ENCODE data around the gene G6PD. TPM values are rescaled to one million over a fixed set of nuclear protein-coding genes. Genes with fewer than 3 reads are reported as not detected.

The G6PD gene
- total RNA-seq, 1 experiment from 2014 or later, result 615 TPM

GRCh38 chrX:154534526-154535322 lies 11.9 kb downstream of the G6PD start:
- DNase-seq (ENCODE audit: low read depth, low spot score), result no peak
- Histone ChIP-seq H3K9me3 (ENCODE audit: control insufficient read depth, insufficient read depth, low read depth, low read length) (no peaks in the 10 kb centered on the region), H3K4me1 (ENCODE audit: control insufficient read depth, insufficient read depth, low read length) (peaks cover 14% of the 10 kb centered on the region), H3K4me3 (ENCODE audit: low read depth in 2 of 2, low read length in 2 of 2) (no peak overlapping the region), H3K27ac (ENCODE audit: low read length) (peak overlapping the region; percentile 67), H3K27me3 (ENCODE audit: control insufficient read depth, insufficient read depth, low read length) (no peaks in the 10 kb centered on the region), H3K36me3 (ENCODE audit: control insufficient read depth, insufficient read depth, low read length) (peaks cover 10% of the 10 kb centered on the region)
- TF ChIP-seq CTCF (IDR thresholded peaks at IDR 0.05) (no peak), POLR2AphosphoS5 (IDR thresholded peaks at IDR 0.05; ENCODE audit: low read depth, low read length) (peak; percentile 35; the same call in 1 of the 2 replicates), REST (IDR thresholded peaks at IDR 0.05; ENCODE audit: insufficient read depth in 1 of 2, low read depth in 2 of 2, low read length in 1 of 2) (peak in 1 of 2 experiments; percentile 59; a peak in 2 of 4 replicates), SIN3A (IDR thresholded peaks at IDR 0.05; ENCODE audit: borderline replicate concordance, insufficient read depth, low read depth, low read length) (no peak), TCF7L2 (IDR thresholded peaks at IDR 0.05; ENCODE audit: low read depth, low read length) (no peak)
- BruUV-seq (replicated peaks), result no TSS peak
- in situ Hi-C loops (cut with HindIII; ENCODE audit: low pct_unique_long_range_greater_than_20kb, low sequenced_read_pairs), result no loop called here
- ChIA-PET CTCF (interaction anchor here (1.0 kb wide), 1 partner anchor 8 kb away, joined by 10 read pairs; no protein-coding TSS in a partner anchor), POLR2A (no interaction called here)
- peak; percentile 86 for ATAC-seq
- intact Hi-C loops (cut with micrococcal nuclease; ENCODE audit: unreplicated experiment), result no loop called here

- no peak for ATAC-seq
- Histone ChIP-seq H3K27ac (ENCODE audit: low read length) (no peak overlapping the region), H3K36me3 (ENCODE audit: control insufficient read depth, insufficient read depth, low read length) (peaks cover 10% of the 10 kb centered on the region), H3K4me1 (ENCODE audit: control insufficient read depth, insufficient read depth, low read length) (peaks cover 10% of the 10 kb centered on the region), H3K4me3 (ENCODE audit: low read depth in 2 of 2, low read length in 2 of 2) (no peak overlapping the region), H3K27me3 (ENCODE audit: control insufficient read depth, insufficient read depth, low read length) (no peaks in the 10 kb centered on the region), H3K9me3 (ENCODE audit: control insufficient read depth, insufficient read depth, low read depth, low read length) (no peaks in the 10 kb centered on the region)
- intact Hi-C loops (cut with micrococcal nuclease; ENCODE audit: unreplicated experiment) (no loop called here), in situ Hi-C loops (cut with HindIII; ENCODE audit: low pct_unique_long_range_greater_than_20kb, low sequenced_read_pairs) (no loop called here)
- POLR2A ChIA-PET, result no interaction called here
- CTCF ChIA-PET, result interaction anchor here (1.1 kb wide), 1 partner anchor 160 kb away, joined by 3 read pairs; no protein-coding TSS in a partner anchor
- no TSS peak for BruUV-seq (replicated peaks)
- no peak for DNase-seq (ENCODE audit: low read depth, low spot score)
- TF ChIP-seq CTCF (IDR thresholded peaks at IDR 0.05), result no peak
- no peak for TF ChIP-seq REST (IDR thresholded peaks at IDR 0.05; ENCODE audit: insufficient read depth in 1 of 2, low read depth in 2 of 2, low read length in 1 of 2)
- TF ChIP-seq SIN3A (IDR thresholded peaks at IDR 0.05; ENCODE audit: borderline replicate concordance, insufficient read depth, low read depth, low read length), result no peak
- TF ChIP-seq TCF7L2 (IDR thresholded peaks at IDR 0.05; ENCODE audit: low read depth, low read length), result no peak
- TF ChIP-seq POLR2AphosphoS5 (IDR thresholded peaks at IDR 0.05; ENCODE audit: low read depth, low read length), result no peak
Measured at GRCh38 chrX:154532690-154533089, 14.0 kb downstream of the G6PD start.

All from Panc1 (cell line).